ENCODE data around the gene STX18. TPM values are rescaled to one million over a fixed set of nuclear protein-coding genes. Genes with fewer than 3 reads are reported as not detected.

Gene STX18
- total and polyA plus RNA-seq, 11 donors, result 10.1 to 26.1 (median 18.0) TPM

GRCh38 chr4:4499438-4500123 lies 42.3 kb downstream of the STX18 start:
- ATAC-seq (no peak), DNase-seq (no peak)
- Histone ChIP-seq H3K9me3 (no peaks in the 10 kb centered on the region), H3K36me3 (no peaks in the 10 kb centered on the region), H3K4me3 (no peak overlapping the region), H3K27me3 (no peaks in the 10 kb centered on the region), H3K4me1 (peaks cover 0 to 18% (median 0%) of the 10 kb centered on the region in 12 donors), H3K27ac (no peak overlapping the region)
- intact Hi-C loops (cut with DNase I), result no loop called here
- TF ChIP-seq, protein P1, sequence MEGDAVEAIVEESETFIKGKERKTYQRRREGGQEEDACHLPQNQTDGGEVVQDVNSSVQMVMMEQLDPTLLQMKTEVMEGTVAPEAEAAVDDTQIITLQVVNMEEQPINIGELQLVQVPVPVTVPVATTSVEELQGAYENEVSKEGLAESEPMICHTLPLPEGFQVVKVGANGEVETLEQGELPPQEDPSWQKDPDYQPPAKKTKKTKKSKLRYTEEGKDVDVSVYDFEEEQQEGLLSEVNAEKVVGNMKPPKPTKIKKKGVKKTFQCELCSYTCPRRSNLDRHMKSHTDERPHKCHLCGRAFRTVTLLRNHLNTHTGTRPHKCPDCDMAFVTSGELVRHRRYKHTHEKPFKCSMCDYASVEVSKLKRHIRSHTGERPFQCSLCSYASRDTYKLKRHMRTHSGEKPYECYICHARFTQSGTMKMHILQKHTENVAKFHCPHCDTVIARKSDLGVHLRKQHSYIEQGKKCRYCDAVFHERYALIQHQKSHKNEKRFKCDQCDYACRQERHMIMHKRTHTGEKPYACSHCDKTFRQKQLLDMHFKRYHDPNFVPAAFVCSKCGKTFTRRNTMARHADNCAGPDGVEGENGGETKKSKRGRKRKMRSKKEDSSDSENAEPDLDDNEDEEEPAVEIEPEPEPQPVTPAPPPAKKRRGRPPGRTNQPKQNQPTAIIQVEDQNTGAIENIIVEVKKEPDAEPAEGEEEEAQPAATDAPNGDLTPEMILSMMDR (IDR thresholded peaks at IDR 0.05), result no peak
- TF ChIP-seq POLR2A (IDR thresholded peaks at IDR 0.05), result no peak
- 79 to 82% (median 79%) methylated on average over 4 of the region's 4 CpGs for WGBS, 4 donors

DNA sequence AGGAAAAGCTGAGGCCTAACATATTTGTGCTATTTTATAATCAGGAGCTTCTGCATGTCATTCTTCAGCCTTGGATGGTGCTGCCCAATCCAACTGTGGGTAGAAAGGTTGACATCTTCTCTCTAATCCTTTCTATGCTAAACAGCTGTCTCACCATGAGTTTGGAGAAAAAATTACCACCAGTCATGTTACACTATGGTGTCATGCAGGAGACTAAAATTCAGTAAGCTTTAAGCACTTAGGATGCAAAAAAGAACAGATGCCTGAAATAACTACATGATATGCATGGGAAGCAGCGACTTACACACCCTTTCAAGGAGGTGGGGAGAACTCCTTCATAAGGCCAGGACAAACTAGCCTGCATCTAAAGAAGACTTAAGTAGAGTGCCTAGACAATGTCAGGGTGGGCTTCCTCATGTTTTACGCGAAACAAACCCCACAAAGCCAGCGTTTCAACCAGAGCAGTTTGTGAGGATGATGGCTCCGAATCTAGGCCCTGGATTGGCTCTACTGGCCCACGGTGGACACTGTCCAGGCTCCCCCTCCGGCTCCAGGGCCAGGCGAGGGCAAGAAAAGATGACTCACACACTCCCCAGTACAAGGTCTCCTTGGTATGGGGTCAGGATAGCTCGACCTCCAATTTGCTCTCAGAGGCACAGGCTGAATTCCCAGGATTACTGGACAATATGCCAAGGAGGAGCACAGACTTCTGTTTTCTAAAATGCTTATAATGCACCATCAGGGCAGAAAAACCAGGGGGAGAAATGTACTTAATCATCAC lies 45.1 kb downstream of the STX18 start:
- H3K4me1 ChIP-seq, result peaks cover 0 to 15% (median 0%) of the 10 kb centered on the region in 12 donors
- H3K27me3 ChIP-seq, result no peaks in the 10 kb centered on the region
- H3K36me3 ChIP-seq, result no peaks in the 10 kb centered on the region
- H3K4me3 ChIP-seq, result no peak overlapping the region
- no peak overlapping the region for H3K27ac ChIP-seq
- TF ChIP-seq POLR2A (IDR thresholded peaks at IDR 0.05), result no peak
- TF ChIP-seq, protein P1 (IDR thresholded peaks at IDR 0.05), result no peak
- ATAC-seq, result peak in 3 of 4 donors; percentile 30 to 58 (median 34)
- 76 to 85% (median 81%) methylated on average over 9 of the region's 9 CpGs for WGBS, 4 donors
- intact Hi-C loops (cut with DNase I), result no loop called here
- H3K9me3 ChIP-seq, result no peaks in the 10 kb centered on the region
- no peak for DNase-seq

- no peaks in the 10 kb centered on the region for H3K27me3 ChIP-seq
- ATAC-seq, result no peak
- DNase-seq, result no peak
- no peak overlapping the region for H3K27ac ChIP-seq
- H3K9me3 ChIP-seq, result no peaks in the 10 kb centered on the region
- no peaks in the 10 kb centered on the region for H3K36me3 ChIP-seq
- TF ChIP-seq, protein P1 (IDR thresholded peaks at IDR 0.05), result no peak
- TF ChIP-seq POLR2A (IDR thresholded peaks at IDR 0.05), result no peak
- H3K4me1 ChIP-seq, result peaks cover 0 to 19% (median 0%) of the 10 kb centered on the region in 12 donors
- intact Hi-C loops (cut with DNase I), result no loop called here
- no peak overlapping the region for H3K4me3 ChIP-seq
Observed at GRCh38 chr4:4494882-4495281, 47.0 kb downstream of the STX18 start.

- H3K9me3 ChIP-seq, result no peaks in the 10 kb centered on the region
- H3K36me3 ChIP-seq, result no peaks in the 10 kb centered on the region
- no peak for DNase-seq
- TF ChIP-seq, protein P1 (IDR thresholded peaks at IDR 0.05), result no peak
- TF ChIP-seq POLR2A (IDR thresholded peaks at IDR 0.05), result no peak
- ATAC-seq, result no peak
- H3K4me3 ChIP-seq, result peak overlapping the region in 1 of 12 donors; percentile 23
- intact Hi-C loops (cut with DNase I), result no loop called here
- no peaks in the 10 kb centered on the region for H3K27me3 ChIP-seq
- WGBS, 4 donors, result 59 to 72% (median 63%) methylated on average over 6 of the region's 6 CpGs
- H3K27ac ChIP-seq, result no peak overlapping the region
- H3K4me1 ChIP-seq, result peaks cover 0 to 19% (median 0%) of the 10 kb centered on the region in 12 donors
Observed at GRCh38 chr4:4492161-4492847, 49.5 kb downstream of the STX18 start.
